DOHH2 (cell line): ENCODE measurements around the gene PYCR2.

Experiments
- CTCF ChIP-seq: fragments of 200-600 bp; sonication (generic); IDR thresholded peaks from one replicate; pipeline ENCODE4 v1.5.1; 2014; ENCODE audit warnings: antibody characterized with exemption, mild to moderate bottlenecking, low read depth, low read length; ENCODE audit not compliant: poor library complexity, severe bottlenecking
- EZH2phosphoT487 ChIP-seq: fragments of 200-600 bp; sonication (generic); IDR thresholded peaks from 2 replicates; pipeline ENCODE4 v1.6.1; 2017; ENCODE audit warnings: borderline replicate concordance, mild to moderate bottlenecking, antibody characterized with exemption, low read length, moderate library complexity, mixed read lengths

DNA sequence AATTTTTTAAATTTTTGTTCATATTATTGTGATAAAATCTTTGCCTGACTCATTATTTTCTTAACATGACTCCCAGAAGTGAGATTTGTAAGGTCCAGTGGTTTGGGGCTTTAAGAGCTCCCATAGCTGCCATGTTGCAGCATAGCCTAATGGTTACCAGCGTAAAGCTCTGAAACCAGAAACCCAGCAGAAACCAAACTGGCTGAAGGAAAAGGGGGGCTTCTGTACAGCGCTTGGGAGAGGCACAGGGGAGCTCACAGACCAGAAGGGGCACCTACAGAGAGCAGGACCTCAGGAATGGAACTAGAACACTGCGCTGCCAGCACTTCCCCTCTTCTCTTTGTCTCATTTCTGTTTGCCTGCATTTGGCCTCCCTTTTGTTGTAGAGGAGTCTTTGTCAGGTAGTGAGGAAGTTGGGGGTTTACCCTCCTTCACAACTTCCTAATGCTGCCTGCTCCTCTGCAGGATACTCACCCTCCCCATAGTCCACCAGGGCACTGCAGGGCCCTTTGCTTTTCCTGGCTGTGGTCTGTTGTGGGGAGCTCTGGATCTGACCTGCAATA is 2.6 kb upstream of the PYCR2 start:
- TF ChIP-seq CTCF (no peak), EZH2phosphoT487 (no peak)
